ENCODE data around the gene CRYAB. TPM values are rescaled to one million over a fixed set of nuclear protein-coding genes. Genes with fewer than 3 reads are reported as not detected.

CRYAB gene
- total RNA-seq, 1 experiment from 2014 or later, result not detected

DNA sequence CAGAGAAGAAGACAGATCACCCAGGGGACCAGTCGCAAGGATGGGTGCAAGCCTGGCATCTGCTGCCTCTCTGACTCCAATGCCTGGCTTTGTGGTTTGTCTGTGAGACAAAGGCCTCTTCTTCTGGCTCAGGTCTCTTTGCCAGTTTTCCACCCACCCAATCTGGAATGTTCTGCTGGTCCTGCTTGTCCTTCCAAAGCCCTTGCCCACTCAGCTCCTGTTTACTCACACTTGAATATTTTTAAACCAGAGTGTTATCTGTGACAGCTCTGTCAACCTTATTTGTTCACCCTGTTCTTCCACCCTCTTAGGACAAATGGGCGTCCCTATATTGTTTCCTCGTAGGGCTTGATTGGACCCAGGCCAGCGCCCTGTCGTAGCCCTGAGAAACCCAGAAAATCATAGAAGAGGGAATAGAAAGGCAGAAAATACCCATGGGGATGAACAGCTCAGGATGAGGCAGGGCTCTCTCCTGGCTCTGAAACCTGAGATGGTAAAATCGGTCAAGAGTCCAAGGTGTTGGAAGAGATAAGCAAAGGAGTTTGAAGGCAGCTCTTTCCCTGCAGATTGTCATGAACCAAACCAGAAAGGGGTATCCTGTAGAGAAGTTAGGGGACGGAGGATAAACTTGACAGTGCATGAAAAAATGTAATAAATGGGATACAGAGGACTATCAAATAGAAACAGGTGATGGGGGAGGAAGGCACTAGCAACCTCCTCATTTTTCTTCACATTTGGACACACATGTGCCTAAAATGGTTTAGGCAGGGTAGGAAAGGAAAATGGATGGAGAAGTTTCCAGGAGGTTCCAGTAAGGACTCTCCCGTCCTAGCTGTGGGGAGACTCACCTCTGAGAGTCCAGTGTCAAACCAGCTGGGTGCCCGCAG, 651 bp downstream of the CRYAB start:
- TF ChIP-seq, protein P1, sequence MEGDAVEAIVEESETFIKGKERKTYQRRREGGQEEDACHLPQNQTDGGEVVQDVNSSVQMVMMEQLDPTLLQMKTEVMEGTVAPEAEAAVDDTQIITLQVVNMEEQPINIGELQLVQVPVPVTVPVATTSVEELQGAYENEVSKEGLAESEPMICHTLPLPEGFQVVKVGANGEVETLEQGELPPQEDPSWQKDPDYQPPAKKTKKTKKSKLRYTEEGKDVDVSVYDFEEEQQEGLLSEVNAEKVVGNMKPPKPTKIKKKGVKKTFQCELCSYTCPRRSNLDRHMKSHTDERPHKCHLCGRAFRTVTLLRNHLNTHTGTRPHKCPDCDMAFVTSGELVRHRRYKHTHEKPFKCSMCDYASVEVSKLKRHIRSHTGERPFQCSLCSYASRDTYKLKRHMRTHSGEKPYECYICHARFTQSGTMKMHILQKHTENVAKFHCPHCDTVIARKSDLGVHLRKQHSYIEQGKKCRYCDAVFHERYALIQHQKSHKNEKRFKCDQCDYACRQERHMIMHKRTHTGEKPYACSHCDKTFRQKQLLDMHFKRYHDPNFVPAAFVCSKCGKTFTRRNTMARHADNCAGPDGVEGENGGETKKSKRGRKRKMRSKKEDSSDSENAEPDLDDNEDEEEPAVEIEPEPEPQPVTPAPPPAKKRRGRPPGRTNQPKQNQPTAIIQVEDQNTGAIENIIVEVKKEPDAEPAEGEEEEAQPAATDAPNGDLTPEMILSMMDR (conservative IDR thresholded peaks at IDR 0.05; ENCODE audit: low read depth, low read length), result no peak
- no peak for TF ChIP-seq EZH2phosphoT487 (IDR thresholded peaks at IDR 0.05; ENCODE audit: borderline replicate concordance, low read length)
- TF ChIP-seq EZH2 (IDR thresholded peaks at IDR 0.05; ENCODE audit: low read length, unreplicated experiment), result no peak
- Histone ChIP-seq H3K4me3 (ENCODE audit: low read length) (no peak overlapping the region), H3F3A (ENCODE audit: low read length, unreplicated experiment) (no peaks in the 10 kb centered on the region), H3K4me2 (ENCODE audit: low read length) (no peak overlapping the region), H3K36me3 (ENCODE audit: low read depth, low read length) (no peaks in the 10 kb centered on the region), H3K9me3 (ENCODE audit: low read length) (no peaks in the 10 kb centered on the region), H3K79me2 (ENCODE audit: low read length) (no peaks in the 10 kb centered on the region), H2AFZ (ENCODE audit: low read length) (no peak overlapping the region), H3K27me3 (ENCODE audit: low read length) (no peaks in the 10 kb centered on the region), H4K20me1 (ENCODE audit: low read length) (no peaks in the 10 kb centered on the region), H3K9ac (ENCODE audit: low read length) (no peak overlapping the region), H3K9me2 (replicated peaks; ENCODE audit: low read length) (no peaks in the 10 kb centered on the region), H3K27ac (ENCODE audit: low read length) (no peak overlapping the region), H3K4me1 (ENCODE audit: insufficient read depth, low read length) (peaks cover 6% of the 10 kb centered on the region)
- DNase-seq (no peak), ATAC-seq (no peak)
- ChIA-PET CTCF (no interaction called here), POLR2A (ENCODE audit: unreplicated experiment) (no interaction called here)
- no TSS peak for BruUV-seq (replicated peaks)
- intact Hi-C loops (cut with micrococcal nuclease), result no loop called here

DNA sequence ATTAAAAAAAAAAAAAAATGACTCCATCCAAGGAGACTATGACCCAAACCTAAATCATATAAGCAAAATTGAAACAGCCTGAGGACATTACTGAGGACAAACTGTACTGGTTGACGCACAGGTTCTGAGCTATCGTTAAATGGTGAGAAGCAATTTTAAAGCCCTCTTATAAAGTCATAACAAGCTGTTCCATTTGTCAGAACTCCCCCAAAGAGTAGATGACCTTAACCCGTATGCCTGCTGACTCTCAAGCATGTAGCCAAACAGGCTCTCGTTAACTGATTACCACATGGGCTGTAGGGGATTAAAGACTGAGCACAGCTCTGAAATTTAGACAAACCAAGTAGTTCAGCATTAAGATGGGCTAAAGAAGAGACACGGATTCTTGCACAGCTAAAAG, 2.2 kb downstream of the CRYAB start:
- no peak for ATAC-seq
- Histone ChIP-seq H3K4me1 (ENCODE audit: insufficient read depth, low read length) (peaks cover 6% of the 10 kb centered on the region), H3K27ac (ENCODE audit: low read length) (no peak overlapping the region), H4K20me1 (ENCODE audit: low read length) (no peaks in the 10 kb centered on the region), H3K27me3 (ENCODE audit: low read length) (no peaks in the 10 kb centered on the region), H3K4me3 (ENCODE audit: low read length) (no peak overlapping the region), H3K9me2 (replicated peaks; ENCODE audit: low read length) (no peaks in the 10 kb centered on the region), H3F3A (ENCODE audit: low read length, unreplicated experiment) (no peaks in the 10 kb centered on the region), H3K36me3 (ENCODE audit: low read depth, low read length) (no peaks in the 10 kb centered on the region), H3K9me3 (ENCODE audit: low read length) (no peaks in the 10 kb centered on the region), H3K79me2 (ENCODE audit: low read length) (no peaks in the 10 kb centered on the region), H3K9ac (ENCODE audit: low read length) (no peak overlapping the region), H3K4me2 (ENCODE audit: low read length) (no peak overlapping the region), H2AFZ (ENCODE audit: low read length) (no peak overlapping the region)
- ChIA-PET CTCF (no interaction called here), POLR2A (ENCODE audit: unreplicated experiment) (interaction anchor here (0.7 kb wide), 1 partner anchor 56 kb away, joined by 9 read pairs; no protein-coding TSS in a partner anchor)
- no peak for DNase-seq
- intact Hi-C loops (cut with micrococcal nuclease), result no loop called here
- TF ChIP-seq EZH2phosphoT487 (IDR thresholded peaks at IDR 0.05; ENCODE audit: borderline replicate concordance, low read length), result no peak
- no peak for TF ChIP-seq EZH2 (IDR thresholded peaks at IDR 0.05; ENCODE audit: low read length, unreplicated experiment)
- TF ChIP-seq, protein P1 (conservative IDR thresholded peaks at IDR 0.05; ENCODE audit: low read depth, low read length), result no peak
- BruUV-seq (replicated peaks), result no TSS peak

DNA sequence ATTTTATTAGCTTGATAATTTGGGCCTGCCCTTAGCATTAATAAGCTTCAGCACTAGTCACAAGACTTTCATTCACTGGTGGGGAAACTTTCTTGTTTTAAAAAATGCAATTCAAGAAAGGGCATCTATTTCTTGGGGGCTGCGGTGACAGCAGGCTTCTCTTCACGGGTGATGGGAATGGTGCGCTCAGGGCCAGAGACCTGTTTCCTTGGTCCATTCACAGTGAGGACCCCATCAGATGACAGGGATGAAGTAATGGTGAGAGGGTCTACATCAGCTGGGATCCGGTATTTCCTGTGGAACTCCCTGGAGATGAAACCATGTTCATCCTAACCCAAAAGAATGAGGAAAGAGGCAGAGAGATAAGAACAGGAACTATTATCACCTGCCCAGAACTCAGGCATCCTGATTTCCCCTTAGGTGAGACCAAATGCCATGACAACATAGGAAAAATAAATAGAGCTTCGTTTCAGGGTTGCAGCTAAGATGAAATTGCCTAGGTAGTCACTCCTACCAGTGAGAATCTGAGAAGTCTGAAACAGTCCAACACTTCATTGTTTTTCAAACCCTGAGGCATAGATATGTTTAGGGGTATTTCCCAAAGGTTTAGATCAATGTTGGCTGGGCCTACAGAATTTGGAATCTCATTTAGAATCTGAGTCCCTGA, 2.8 kb downstream of the CRYAB start:
- H3K9ac ChIP-seq (ENCODE audit: low read length), result no peak overlapping the region
- no TSS peak for BruUV-seq (replicated peaks)
- H2AFZ ChIP-seq (ENCODE audit: low read length), result no peak overlapping the region
- peaks cover 6% of the 10 kb centered on the region for H3K4me1 ChIP-seq (ENCODE audit: insufficient read depth, low read length)
- no peaks in the 10 kb centered on the region for H3K36me3 ChIP-seq (ENCODE audit: low read depth, low read length)
- no peaks in the 10 kb centered on the region for H3F3A ChIP-seq (ENCODE audit: low read length, unreplicated experiment)
- no peak for TF ChIP-seq EZH2 (IDR thresholded peaks at IDR 0.05; ENCODE audit: low read length, unreplicated experiment)
- H3K9me2 ChIP-seq (replicated peaks; ENCODE audit: low read length), result no peaks in the 10 kb centered on the region
- ChIA-PET CTCF (no interaction called here), POLR2A (ENCODE audit: unreplicated experiment) (no interaction called here)
- intact Hi-C loops (cut with micrococcal nuclease), result no loop called here
- DNase-seq, result no peak
- H3K27ac ChIP-seq (ENCODE audit: low read length), result no peak overlapping the region
- no peak overlapping the region for H3K4me2 ChIP-seq (ENCODE audit: low read length)
- no peaks in the 10 kb centered on the region for H4K20me1 ChIP-seq (ENCODE audit: low read length)
- no peak for ATAC-seq
- H3K4me3 ChIP-seq (ENCODE audit: low read length), result no peak overlapping the region
- no peaks in the 10 kb centered on the region for H3K79me2 ChIP-seq (ENCODE audit: low read length)
- H3K9me3 ChIP-seq (ENCODE audit: low read length), result no peaks in the 10 kb centered on the region
- no peaks in the 10 kb centered on the region for H3K27me3 ChIP-seq (ENCODE audit: low read length)

Data from PC-3 (cell line).